ENCODE measurements around the gene NRL.
"Not testable (repeated sequence)": the region's sequence is repeated elsewhere in the genome, so short reads cannot be mapped to it uniquely, and the experiment has no call there.

NRL gene

DNA sequence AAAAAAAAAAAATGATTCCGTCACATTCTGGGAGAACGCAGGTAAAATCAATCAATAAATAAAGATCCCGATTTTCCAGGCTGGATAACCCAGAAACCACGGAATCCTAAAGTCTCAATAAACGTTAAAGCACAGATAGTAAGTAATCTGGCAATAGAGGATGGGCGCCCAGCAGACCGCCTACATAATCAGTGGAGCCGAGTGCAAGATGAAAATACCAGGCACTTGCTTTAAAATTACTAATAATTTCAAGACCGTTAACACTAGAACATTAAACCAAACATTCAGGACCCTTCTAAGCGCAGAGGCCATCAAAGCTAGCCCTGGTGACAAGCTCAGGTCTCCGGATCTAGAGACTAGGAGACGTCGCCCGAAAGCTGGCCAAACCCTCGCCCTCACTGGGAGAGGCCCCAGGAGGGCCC, 1.4 kb downstream of the NRL start:
- H3K4me3 ChIP-seq (replicated peaks; ENCODE audit: low read depth, low read length), result peak overlapping the region; percentile 72
- TF ChIP-seq, protein P1, sequence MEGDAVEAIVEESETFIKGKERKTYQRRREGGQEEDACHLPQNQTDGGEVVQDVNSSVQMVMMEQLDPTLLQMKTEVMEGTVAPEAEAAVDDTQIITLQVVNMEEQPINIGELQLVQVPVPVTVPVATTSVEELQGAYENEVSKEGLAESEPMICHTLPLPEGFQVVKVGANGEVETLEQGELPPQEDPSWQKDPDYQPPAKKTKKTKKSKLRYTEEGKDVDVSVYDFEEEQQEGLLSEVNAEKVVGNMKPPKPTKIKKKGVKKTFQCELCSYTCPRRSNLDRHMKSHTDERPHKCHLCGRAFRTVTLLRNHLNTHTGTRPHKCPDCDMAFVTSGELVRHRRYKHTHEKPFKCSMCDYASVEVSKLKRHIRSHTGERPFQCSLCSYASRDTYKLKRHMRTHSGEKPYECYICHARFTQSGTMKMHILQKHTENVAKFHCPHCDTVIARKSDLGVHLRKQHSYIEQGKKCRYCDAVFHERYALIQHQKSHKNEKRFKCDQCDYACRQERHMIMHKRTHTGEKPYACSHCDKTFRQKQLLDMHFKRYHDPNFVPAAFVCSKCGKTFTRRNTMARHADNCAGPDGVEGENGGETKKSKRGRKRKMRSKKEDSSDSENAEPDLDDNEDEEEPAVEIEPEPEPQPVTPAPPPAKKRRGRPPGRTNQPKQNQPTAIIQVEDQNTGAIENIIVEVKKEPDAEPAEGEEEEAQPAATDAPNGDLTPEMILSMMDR (IDR thresholded peaks at IDR 0.05; ENCODE audit: insufficient read depth, low read length, poor library complexity, severe bottlenecking), result no peak
- no peak for DNase-seq (ENCODE audit: extremely low read depth, insufficient read length)
- no peaks in the 10 kb centered on the region for H3K27me3 ChIP-seq (replicated peaks; ENCODE audit: control insufficient read depth, insufficient read depth, low read length)
- peaks cover 13% of the 10 kb centered on the region for H3K36me3 ChIP-seq (ENCODE audit: control insufficient read depth, insufficient read depth, low read length)

DNA sequence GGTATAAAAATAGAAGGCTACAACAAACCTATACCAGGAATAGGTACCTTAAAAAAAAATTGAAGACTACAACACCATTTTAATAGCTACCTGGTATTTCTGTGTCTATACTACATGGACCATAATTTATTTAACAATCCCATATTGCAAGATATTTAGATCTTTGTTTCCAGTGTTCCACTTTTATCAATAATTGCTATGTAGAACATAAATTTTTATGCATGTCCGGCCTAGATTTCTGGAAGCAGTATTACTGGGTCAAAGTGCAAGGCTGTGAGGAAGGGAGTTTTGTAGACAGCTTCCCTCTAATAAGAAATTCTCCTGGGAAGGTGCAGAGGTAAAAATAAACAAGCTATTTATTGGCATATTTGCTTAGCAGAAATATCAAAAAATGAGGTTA, 4.2 kb downstream of the NRL start:
- no peak for DNase-seq (ENCODE audit: extremely low read depth, insufficient read length)
- TF ChIP-seq, protein P1 (IDR thresholded peaks at IDR 0.05; ENCODE audit: insufficient read depth, low read length, poor library complexity, severe bottlenecking), result no peak
- Histone ChIP-seq H3K4me3 (replicated peaks; ENCODE audit: low read depth, low read length) (no peak overlapping the region), H3K27me3 (replicated peaks; ENCODE audit: control insufficient read depth, insufficient read depth, low read length) (no peaks in the 10 kb centered on the region), H3K36me3 (ENCODE audit: control insufficient read depth, insufficient read depth, low read length) (no peaks in the 10 kb centered on the region)

DNA sequence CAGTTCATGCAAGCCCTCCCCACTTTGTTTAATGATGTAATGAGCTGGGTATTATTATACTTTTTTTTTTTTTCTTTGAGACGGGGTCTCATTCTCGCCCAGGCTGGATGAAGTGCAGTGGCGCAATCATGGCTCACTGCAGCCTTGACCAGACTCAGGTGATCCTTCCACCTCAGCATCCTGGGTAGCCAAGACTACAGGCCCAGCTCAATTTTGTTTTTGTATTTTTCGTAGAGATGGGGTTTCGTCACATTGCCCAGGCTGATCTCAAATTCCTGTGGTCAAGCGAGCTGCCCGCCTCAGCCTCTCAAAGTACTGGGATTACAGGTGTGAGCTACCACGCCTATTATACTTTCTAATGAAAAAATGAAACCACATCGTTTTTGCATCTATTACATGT, 4.7 kb downstream of the NRL start:
- no peak overlapping the region for H3K4me3 ChIP-seq (replicated peaks; ENCODE audit: low read depth, low read length)

DNA sequence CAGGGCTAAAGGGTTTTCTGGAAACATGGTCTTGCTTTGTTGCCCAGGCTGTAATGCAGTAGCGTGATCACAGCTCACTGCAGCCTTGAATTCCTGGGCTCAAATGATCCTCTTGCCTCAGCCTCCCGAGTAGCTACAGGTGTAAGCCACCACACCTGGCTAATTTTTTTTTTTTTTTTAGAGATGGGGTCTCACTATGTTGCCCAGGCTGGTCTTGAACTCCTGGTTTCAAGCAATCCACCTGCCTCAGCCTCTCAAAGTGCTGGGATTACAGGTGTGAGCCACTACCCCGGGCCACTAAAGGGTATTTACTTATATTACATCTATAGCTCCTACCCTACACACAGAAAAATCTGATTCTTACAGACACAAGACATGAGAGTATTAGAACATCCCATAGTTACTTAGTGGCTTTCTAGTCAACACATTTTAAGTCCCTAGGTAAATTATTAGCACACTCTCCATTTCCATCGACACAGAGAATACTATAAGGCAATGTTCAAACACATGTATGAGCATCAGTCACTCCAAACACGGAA, 6.3 kb downstream of the NRL start:
- Histone ChIP-seq H3K4me3 (replicated peaks; ENCODE audit: low read depth, low read length) (no peak overlapping the region), H3K27me3 (replicated peaks; ENCODE audit: control insufficient read depth, insufficient read depth, low read length) (no peaks in the 10 kb centered on the region), H3K36me3 (ENCODE audit: control insufficient read depth, insufficient read depth, low read length) (peaks cover 3% of the 10 kb centered on the region)
- DNase-seq (ENCODE audit: extremely low read depth, insufficient read length), result no peak
- TF ChIP-seq, protein P1 (IDR thresholded peaks at IDR 0.05; ENCODE audit: insufficient read depth, low read length, poor library complexity, severe bottlenecking), result no peak

More for the DNA sequence above, 4.7 kb downstream of the NRL start:
- Histone ChIP-seq H3K36me3 (ENCODE audit: control insufficient read depth, insufficient read depth, low read length) (no peaks in the 10 kb centered on the region), H3K27me3 (replicated peaks; ENCODE audit: control insufficient read depth, insufficient read depth, low read length) (no peaks in the 10 kb centered on the region)
- TF ChIP-seq, protein P1 (IDR thresholded peaks at IDR 0.05; ENCODE audit: insufficient read depth, low read length, poor library complexity, severe bottlenecking), result no peak
- DNase-seq (ENCODE audit: extremely low read depth, insufficient read length), result no peak

DNA sequence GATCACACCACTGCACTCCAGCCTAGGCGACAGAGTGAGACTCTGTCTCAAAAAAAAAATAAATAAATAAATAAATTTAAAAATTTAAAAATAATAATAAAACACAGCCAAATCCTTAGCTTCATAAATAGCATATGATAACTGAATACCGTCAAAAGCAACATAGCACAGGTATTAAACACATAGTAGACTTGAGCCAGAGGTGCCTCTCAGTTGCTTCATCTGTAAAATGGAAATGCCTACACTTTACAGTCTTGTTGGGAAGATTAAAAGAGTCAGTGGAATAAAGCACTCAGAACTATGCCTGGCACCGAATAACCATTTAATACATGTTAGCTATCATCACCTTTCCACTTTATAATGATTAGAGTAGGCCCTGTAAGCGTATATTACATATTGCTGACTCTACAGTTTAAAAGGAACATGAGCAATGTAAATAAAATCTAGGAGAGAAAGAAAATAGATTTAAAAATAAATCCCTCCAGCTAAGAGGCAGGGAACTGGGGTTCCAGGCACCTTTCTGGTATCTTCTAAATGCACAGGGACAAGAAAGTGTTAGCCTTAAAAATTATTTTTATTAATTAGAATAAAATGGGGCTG, 8.0 kb downstream of the NRL start:
- TF ChIP-seq, protein P1 (IDR thresholded peaks at IDR 0.05; ENCODE audit: insufficient read depth, low read length, poor library complexity, severe bottlenecking), result no peak
- Histone ChIP-seq H3K4me3 (replicated peaks; ENCODE audit: low read depth, low read length) (no peak overlapping the region), H3K27me3 (replicated peaks; ENCODE audit: control insufficient read depth, insufficient read depth, low read length) (no peaks in the 10 kb centered on the region), H3K36me3 (ENCODE audit: control insufficient read depth, insufficient read depth, low read length) (peaks cover 12% of the 10 kb centered on the region)
- DNase-seq (ENCODE audit: extremely low read depth, insufficient read length), result no peak

DNA sequence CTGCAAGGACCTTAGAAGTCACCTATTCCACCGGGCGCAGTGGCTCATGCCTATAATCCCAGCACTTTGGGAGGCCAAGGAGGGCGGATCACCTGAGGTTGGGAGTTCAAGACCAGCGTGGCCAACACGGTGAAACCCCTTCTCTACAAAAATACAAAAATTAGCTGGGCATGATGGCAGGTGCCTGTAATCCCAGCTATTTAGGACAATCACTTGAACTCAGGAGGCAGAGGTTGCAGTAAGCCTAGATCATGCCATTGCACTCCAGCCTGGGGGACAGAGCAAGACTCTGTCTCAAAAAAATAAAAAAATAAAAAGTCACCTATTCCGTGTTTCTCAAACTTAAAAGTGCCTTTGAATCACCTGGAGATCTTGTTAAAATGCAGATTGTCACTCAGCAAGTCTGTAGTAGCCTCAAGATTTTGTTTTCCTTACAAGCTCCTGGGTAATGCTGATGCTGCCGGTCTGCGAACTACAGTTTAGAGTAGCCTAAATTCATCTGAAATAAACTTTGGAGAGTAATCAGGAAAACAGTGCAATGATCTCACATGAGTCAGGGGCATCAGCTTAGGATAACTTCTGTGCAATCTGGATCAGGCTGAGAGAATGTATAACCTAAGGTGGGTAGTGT, 9.0 kb downstream of the NRL start:
- H3K27me3 ChIP-seq (replicated peaks; ENCODE audit: control insufficient read depth, insufficient read depth, low read length); H3K4me3 ChIP-seq (replicated peaks; ENCODE audit: low read depth, low read length); DNase-seq (ENCODE audit: extremely low read depth, insufficient read length): not testable (repeated sequence)
- H3K36me3 ChIP-seq (ENCODE audit: control insufficient read depth, insufficient read depth, low read length), result peaks cover 12% of the 10 kb centered on the region

All from GM06990 (cell line).